CD4-positive, alpha-beta T cell treated with Interleukin-1 beta for 1 hour (primary cell): Measurements from ENCODE around the gene ABRAXAS1.

Experiments
- DNase-seq, 2 donors: peaks; one replicate each; pipeline ENCODE4 v3.0.0-alpha.2; 2020 to 2022

The ABRAXAS1 gene

DNA sequence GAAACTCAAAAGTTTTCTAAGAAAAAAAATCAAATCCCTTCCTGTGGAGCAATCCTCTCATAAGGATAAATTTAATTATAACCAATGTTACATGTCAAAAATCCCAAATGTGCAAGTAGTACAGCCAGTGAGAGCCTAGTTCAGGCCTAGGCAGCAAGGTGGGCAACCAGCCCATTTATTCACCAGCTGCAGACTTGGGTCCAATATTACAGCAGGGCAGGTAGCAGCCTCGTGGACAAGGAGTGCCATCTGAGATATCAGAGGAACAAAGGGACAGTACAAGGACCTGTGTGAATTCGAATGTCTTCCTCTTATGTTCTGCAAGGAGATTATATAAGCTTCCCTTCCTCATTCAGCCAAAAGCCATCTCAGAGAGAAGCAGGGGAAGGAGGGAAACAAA is 35.9 kb downstream of the ABRAXAS1 start:
- no peak for DNase-seq

DNA sequence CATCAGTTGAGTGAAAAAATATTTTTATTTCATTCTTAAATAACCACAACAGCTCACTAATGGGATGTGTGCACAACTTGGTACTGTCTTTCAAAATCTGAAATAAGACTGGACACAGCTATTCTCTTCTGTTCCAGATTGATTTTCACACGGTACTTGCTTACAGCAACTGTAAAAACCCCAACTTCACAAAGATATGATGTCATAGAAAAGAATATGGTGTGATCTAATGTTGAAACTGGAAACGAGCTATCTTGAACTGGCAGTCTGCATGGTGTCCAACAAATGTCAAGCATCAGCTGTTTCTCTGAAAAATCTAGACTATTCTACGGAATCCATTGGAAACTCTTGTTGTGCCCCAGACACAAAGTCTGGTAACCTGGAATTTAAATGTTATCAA is 44.0 kb downstream of the ABRAXAS1 start:
- DNase-seq, result no peak

DNA sequence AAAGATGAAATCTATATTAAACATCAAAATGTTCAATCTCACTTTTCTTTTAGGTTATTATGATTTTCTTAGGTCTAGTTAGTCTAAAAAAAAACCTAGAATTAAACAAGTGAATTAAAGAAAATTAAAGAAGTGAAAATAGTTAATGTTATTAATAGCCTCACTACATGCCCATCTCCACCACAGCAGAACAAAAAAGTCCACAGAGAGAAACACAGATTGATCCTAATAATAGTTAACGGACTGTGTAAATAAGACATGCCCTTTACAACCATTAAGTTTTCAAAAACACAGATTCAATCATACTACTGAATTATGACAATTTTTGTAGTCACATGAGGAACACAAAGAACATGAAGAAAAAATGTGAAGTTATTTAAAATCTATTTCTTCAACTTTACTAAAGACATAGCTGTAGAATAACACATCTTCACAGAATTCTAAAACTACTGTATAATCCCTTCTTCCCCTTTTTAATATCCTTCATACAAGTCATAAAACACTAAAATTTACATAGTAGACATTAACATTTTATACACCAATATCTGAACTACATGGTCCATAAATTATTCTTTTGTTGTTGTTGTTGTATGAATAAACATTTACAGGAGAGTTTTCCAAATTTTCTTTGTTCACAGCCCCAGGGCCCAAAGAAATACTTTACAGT is 44.6 kb downstream of the ABRAXAS1 start:
- DNase-seq, result no peak

DNA sequence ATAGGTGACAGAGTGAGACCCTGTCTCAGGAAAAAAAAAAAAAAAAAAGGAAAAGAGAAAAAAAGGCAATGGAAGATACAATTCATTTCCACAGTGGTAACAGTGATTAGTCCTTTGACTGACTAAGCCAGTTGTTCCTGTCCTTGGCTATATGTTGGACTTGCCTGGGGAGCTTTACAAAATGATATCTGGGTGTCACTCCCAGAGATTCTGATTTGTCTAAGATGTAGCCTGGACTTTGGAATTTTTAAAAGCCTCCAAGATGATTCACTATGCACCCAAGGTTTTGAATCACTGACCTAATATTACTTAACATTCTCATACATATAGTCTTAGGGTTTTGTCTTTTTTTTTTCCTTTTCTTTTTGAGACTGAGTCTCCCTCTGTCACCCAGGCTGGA is 46.2 kb downstream of the ABRAXAS1 start:
- DNase-seq, result no peak

DNA sequence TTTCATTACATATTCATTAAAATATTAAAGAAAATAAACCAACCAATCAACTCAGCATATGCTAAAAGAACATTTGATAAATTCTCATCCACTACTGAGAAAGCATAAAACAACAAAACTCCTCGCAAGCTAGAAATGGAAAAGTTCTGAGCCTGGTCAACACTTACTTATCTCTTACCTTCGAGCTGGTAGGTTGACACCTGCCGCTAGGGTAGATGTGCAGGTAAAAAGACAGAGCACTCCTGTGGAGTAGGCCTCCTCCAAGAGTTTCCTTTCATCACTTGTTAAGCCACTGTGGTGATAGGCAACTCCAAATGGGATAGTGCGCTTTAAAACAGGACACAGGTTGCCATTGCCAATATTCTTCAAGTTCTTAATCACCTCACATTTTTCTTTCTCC is 48.2 kb downstream of the ABRAXAS1 start:
- DNase-seq, result no peak

DNA sequence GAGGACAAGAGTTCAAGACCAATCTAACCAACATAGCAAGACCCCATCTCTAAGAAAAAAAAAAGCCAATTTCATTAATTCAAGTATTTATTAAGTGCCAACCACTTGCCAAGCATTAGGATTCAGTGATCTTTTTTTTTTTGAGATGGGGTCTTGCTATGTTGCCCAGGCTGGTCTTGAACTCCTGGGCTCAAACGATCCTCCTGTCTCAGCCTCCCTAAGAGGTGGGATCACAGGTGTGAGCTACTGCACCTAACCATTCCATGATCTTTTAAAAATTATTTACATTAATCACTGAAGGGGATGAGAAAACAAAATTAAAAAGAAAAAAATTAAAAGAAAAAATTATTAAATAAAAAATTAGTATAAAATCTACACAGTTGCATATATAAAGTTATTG is 53.7 kb downstream of the ABRAXAS1 start:
- no peak for DNase-seq

DNA sequence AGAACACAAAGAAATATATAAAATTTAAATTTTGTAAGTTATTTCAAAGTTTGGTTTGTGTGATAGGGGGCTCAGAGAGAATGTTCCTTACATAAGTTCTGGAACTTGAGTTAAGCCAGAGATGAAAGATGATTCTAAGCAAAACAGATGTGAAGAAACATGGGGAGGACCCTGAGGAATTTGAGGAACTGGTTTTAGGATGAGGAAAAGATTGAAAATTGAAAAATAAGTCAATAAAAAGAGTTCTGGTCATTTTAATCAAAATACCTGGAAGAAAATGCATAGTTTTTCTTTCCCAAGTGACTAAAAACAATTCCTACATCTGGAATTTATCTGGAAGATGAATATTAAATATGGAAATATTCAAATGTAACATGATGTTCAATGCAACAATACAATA is 66.7 kb downstream of the ABRAXAS1 start:
- DNase-seq, result no peak

DNA sequence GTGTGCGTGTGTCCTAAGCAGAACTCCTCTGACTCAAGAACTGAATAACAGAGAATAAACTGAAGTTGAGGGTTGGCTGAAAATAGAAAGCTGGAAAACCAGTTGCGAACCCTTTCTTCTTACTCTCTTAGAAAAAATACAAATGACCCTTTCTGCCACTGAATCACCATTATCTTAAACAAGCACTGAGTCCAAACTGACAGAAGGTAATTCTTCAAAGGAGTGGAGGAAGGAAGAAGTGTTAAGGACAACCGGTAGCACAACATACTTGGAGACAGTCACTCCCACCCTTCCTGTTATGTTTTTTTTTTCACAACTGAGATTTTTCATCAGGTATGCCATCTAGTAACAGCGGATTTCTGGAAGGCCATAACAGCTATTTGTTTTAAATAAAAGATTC is 67.3 kb downstream of the ABRAXAS1 start:
- no peak for DNase-seq

DNA sequence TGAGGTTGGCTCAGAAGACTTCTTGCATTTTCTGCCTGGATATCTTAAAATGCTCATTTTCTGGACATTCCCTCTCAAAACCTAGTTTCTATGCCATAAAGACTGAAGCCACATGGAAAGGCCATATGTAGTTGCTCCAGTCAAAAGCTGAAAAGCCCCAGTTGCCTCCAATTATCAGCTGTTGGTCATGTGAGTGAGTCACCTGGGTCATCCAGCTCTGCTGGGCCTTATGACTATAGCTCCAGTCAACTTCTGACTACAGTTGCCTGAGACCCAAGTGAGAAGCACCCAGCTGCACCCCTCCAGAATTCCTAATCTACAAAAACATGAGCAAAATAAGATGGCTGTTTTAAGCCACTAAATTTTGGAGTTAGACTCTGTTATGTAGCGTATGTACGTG is 71.2 kb downstream of the ABRAXAS1 start:
- DNase-seq, result no peak
